WTC11 (cell line): ENCODE results near the gene TRA2A. TPM values are rescaled to one million over a fixed set of nuclear protein-coding genes. Genes with fewer than 3 reads are reported as not detected.

Source experiments
- ETV6 ChIP-seq: sonication (generic); formaldehyde crosslinking; IDR thresholded peaks from 2 replicates; pipeline ENCODE4 v1.8.1; 2022; ENCODE audit warnings: mild to moderate bottlenecking, missing genetic modification reagents
- FOXP1 ChIP-seq: sonication (generic); formaldehyde crosslinking; IDR thresholded peaks from 2 replicates; pipeline ENCODE4 v1.8.0; 2022; ENCODE audit warnings: missing genetic modification reagents, mild to moderate bottlenecking, moderate library complexity, borderline replicate concordance
- GRHL2 ChIP-seq: fragments of 250-450 bp; sonication (Bioruptor Pico); IDR thresholded peaks from 2 replicates; pipeline ENCODE4 v1.8.0; 2022; ENCODE audit warnings: mild to moderate bottlenecking, moderate library complexity; ENCODE audit not compliant: insufficient replicate concordance, severe bottlenecking
- GTF2I ChIP-seq: fragments of 250-450 bp; sonication (Bioruptor Pico); conservative IDR thresholded peaks from 2 replicates; pipeline ENCODE4 v1.4.0; 2021; ENCODE audit warnings: mild to moderate bottlenecking
- IRF2 ChIP-seq: sonication (generic); formaldehyde crosslinking; IDR thresholded peaks from 2 replicates; pipeline ENCODE4 v1.8.0; 2022; ENCODE audit warnings: low read depth, missing genetic modification reagents, borderline replicate concordance
- NR3C1 ChIP-seq: sonication (generic); formaldehyde crosslinking; conservative IDR thresholded peaks from 2 replicates; pipeline ENCODE4 v1.8.1; 2023; ENCODE audit warnings: low read depth, mild to moderate bottlenecking, missing genetic modification reagents
- RORB ChIP-seq: fragments of 250-450 bp; sonication (Bioruptor Pico); IDR thresholded peaks from 2 replicates; pipeline ENCODE4 v1.9.0; 2021; ENCODE audit warnings: mild to moderate bottlenecking
- SOX15 ChIP-seq: fragments of 250-450 bp; sonication (Bioruptor Pico); IDR thresholded peaks from 2 replicates; pipeline ENCODE4 v1.9.0; 2021; ENCODE audit warnings: mild to moderate bottlenecking
- TP53 ChIP-seq: sonication (generic); formaldehyde crosslinking; IDR thresholded peaks from 2 replicates; pipeline ENCODE4 v1.8.1; 2023; ENCODE audit warnings: mild to moderate bottlenecking, missing genetic modification reagents
- ZNF219 ChIP-seq: sonication (generic); formaldehyde crosslinking; IDR thresholded peaks from 2 replicates; pipeline ENCODE4 v1.8.0; 2023; ENCODE audit warnings: missing genetic modification reagents, mild to moderate bottlenecking, borderline replicate concordance
- total RNA-seq: library from RNA; stranded (reverse); gene quantifications from 3 replicates; pipeline ENCODE4 v1.2.3, GENCODE V29; 2021
- TF ChIP-seq, protein P1 (sequence below): fragments of 250-450 bp; sonication (Bioruptor Pico); IDR thresholded peaks from 2 replicates; pipeline ENCODE4 v1.9.0; 2021; ENCODE audit warnings: mild to moderate bottlenecking
- TF ChIP-seq, protein P2 (sequence below): fragments of 250-450 bp; sonication (Bioruptor Pico); IDR thresholded peaks from 2 replicates; pipeline ENCODE4 v1.8.0; 2021; ENCODE audit warnings: mild to moderate bottlenecking
- TF ChIP-seq, protein P3 (sequence below): sonication (generic); formaldehyde crosslinking; IDR thresholded peaks from 2 replicates; pipeline ENCODE4 v1.8.1; 2022; ENCODE audit warnings: missing genetic modification reagents, borderline replicate concordance
- TF ChIP-seq, protein P4 (sequence below): sonication (generic); formaldehyde crosslinking; IDR thresholded peaks from 2 replicates; pipeline ENCODE4 v1.8.0; 2022; ENCODE audit warnings: mild to moderate bottlenecking, missing genetic modification reagents
- TF ChIP-seq, protein P5 (sequence below): fragments of 250-450 bp; sonication (Bioruptor Pico); IDR thresholded peaks from 2 replicates; pipeline ENCODE4 v2.1.2; 2022; ENCODE audit warnings: mild to moderate bottlenecking, moderate library complexity
- TF ChIP-seq, protein P6 (sequence below): sonication (generic); formaldehyde crosslinking; IDR thresholded peaks from 2 replicates; pipeline ENCODE4 v1.8.0; 2023; ENCODE audit warnings: mild to moderate bottlenecking, missing genetic modification reagents
- TF ChIP-seq, protein P7 (sequence below): fragments of 250-450 bp; sonication (Bioruptor Pico); conservative IDR thresholded peaks from 2 replicates; pipeline ENCODE4 v1.9.0; 2021; ENCODE audit warnings: mild to moderate bottlenecking
- TF ChIP-seq, protein P8 (sequence below): sonication (generic); formaldehyde crosslinking; IDR thresholded peaks from 2 replicates; pipeline ENCODE4 v1.8.1; 2023; ENCODE audit warnings: mild to moderate bottlenecking, missing genetic modification reagents
- TF ChIP-seq, protein P9 (sequence below): sonication (generic); formaldehyde crosslinking; IDR thresholded peaks from 2 replicates; pipeline ENCODE4 v1.8.1; 2022; ENCODE audit warnings: low read depth, missing genetic modification reagents, borderline replicate concordance

TRA2A gene
- total RNA-seq, 1 experiment from 2014 or later = 110 TPM

DNA sequence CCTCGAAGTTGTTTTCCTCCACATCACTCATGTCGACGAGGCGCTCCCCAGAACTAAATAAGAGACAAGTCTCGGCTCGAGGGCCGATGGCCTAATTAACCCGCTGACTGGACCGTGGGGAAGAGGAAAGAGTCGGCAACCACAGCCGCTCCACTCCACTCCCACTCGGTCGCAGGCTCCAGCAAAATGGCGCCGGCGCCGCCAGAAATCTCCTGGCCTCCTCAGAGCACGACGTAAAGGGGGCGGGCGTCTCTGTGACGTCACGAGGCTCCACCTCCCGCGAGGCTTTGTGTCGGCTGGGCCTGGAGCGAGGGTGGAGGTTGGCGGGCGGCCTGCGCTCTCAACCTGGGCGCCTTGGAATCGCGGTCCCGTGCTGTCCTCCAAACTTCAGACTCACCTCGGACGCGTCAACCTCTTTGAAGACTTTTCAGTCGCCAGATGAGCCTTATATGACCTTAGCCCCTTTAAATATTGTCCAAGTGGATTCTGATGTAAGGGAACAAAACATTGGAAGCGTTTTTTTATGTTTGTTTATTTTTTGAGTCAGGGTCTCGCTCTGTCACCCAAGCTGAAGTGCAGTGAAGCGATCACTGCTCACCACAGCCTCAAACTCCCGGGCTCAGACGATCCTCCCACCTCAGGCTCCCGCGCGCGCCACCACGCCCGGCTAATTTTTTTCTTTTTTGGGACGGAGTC is at the start of gene TRA2A (continued):
- TF ChIP-seq, protein P1, sequence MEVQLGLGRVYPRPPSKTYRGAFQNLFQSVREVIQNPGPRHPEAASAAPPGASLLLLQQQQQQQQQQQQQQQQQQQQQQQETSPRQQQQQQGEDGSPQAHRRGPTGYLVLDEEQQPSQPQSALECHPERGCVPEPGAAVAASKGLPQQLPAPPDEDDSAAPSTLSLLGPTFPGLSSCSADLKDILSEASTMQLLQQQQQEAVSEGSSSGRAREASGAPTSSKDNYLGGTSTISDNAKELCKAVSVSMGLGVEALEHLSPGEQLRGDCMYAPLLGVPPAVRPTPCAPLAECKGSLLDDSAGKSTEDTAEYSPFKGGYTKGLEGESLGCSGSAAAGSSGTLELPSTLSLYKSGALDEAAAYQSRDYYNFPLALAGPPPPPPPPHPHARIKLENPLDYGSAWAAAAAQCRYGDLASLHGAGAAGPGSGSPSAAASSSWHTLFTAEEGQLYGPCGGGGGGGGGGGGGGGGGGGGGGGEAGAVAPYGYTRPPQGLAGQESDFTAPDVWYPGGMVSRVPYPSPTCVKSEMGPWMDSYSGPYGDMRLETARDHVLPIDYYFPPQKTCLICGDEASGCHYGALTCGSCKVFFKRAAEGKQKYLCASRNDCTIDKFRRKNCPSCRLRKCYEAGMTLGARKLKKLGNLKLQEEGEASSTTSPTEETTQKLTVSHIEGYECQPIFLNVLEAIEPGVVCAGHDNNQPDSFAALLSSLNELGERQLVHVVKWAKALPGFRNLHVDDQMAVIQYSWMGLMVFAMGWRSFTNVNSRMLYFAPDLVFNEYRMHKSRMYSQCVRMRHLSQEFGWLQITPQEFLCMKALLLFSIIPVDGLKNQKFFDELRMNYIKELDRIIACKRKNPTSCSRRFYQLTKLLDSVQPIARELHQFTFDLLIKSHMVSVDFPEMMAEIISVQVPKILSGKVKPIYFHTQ = no peak
- TF ChIP-seq, protein P2, sequence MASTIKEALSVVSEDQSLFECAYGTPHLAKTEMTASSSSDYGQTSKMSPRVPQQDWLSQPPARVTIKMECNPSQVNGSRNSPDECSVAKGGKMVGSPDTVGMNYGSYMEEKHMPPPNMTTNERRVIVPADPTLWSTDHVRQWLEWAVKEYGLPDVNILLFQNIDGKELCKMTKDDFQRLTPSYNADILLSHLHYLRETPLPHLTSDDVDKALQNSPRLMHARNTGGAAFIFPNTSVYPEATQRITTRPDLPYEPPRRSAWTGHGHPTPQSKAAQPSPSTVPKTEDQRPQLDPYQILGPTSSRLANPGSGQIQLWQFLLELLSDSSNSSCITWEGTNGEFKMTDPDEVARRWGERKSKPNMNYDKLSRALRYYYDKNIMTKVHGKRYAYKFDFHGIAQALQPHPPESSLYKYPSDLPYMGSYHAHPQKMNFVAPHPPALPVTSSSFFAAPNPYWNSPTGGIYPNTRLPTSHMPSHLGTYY = no peak
- TF ChIP-seq FOXP1 (CRISPR knock-in tag) (no peak; the same call in 1 of the 2 replicates), TP53 (CRISPR knock-in tag) (no peak; the same call in 1 of the 2 replicates), RORB (no peak), ZNF219 (CRISPR knock-in tag) (no peak), ETV6 (peak; percentile 72; the same call in 1 of the 2 replicates), SOX15 (CRISPR knock-in tag) (no peak), IRF2 (CRISPR knock-in tag) (no peak), NR3C1 (no peak), GRHL2 (no peak), GTF2I (no peak)
- TF ChIP-seq, protein P3, sequence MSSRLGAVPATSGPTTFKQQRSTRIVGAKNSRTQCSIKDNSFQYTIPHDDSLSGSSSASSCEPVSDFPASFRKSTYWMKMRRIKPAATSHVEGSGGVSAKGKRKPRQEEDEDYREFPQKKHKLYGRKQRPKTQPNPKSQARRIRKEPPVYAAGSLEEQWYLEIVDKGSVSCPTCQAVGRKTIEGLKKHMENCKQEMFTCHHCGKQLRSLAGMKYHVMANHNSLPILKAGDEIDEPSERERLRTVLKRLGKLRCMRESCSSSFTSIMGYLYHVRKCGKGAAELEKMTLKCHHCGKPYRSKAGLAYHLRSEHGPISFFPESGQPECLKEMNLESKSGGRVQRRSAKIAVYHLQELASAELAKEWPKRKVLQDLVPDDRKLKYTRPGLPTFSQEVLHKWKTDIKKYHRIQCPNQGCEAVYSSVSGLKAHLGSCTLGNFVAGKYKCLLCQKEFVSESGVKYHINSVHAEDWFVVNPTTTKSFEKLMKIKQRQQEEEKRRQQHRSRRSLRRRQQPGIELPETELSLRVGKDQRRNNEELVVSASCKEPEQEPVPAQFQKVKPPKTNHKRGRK (CRISPR knock-in tag) = no peak
- TF ChIP-seq, protein P4, sequence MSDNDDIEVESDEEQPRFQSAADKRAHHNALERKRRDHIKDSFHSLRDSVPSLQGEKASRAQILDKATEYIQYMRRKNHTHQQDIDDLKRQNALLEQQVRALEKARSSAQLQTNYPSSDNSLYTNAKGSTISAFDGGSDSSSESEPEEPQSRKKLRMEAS (CRISPR knock-in tag) = peak; percentile 64
- TF ChIP-seq, protein P5, sequence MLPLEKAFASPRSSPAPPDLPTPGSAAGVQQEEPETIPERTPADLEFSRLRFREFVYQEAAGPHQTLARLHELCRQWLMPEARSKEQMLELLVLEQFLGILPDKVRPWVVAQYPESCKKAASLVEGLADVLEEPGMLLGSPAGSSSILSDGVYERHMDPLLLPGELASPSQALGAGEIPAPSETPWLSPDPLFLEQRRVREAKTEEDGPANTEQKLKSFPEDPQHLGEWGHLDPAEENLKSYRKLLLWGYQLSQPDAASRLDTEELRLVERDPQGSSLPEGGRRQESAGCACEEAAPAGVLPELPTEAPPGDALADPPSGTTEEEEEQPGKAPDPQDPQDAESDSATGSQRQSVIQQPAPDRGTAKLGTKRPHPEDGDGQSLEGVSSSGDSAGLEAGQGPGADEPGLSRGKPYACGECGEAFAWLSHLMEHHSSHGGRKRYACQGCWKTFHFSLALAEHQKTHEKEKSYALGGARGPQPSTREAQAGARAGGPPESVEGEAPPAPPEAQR (CRISPR knock-in tag) = no peak
- TF ChIP-seq, protein P6, sequence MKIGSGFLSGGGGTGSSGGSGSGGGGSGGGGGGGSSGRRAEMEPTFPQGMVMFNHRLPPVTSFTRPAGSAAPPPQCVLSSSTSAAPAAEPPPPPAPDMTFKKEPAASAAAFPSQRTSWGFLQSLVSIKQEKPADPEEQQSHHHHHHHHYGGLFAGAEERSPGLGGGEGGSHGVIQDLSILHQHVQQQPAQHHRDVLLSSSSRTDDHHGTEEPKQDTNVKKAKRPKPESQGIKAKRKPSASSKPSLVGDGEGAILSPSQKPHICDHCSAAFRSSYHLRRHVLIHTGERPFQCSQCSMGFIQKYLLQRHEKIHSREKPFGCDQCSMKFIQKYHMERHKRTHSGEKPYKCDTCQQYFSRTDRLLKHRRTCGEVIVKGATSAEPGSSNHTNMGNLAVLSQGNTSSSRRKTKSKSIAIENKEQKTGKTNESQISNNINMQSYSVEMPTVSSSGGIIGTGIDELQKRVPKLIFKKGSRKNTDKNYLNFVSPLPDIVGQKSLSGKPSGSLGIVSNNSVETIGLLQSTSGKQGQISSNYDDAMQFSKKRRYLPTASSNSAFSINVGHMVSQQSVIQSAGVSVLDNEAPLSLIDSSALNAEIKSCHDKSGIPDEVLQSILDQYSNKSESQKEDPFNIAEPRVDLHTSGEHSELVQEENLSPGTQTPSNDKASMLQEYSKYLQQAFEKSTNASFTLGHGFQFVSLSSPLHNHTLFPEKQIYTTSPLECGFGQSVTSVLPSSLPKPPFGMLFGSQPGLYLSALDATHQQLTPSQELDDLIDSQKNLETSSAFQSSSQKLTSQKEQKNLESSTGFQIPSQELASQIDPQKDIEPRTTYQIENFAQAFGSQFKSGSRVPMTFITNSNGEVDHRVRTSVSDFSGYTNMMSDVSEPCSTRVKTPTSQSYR (CRISPR knock-in tag) = no peak
- TF ChIP-seq, protein P7, sequence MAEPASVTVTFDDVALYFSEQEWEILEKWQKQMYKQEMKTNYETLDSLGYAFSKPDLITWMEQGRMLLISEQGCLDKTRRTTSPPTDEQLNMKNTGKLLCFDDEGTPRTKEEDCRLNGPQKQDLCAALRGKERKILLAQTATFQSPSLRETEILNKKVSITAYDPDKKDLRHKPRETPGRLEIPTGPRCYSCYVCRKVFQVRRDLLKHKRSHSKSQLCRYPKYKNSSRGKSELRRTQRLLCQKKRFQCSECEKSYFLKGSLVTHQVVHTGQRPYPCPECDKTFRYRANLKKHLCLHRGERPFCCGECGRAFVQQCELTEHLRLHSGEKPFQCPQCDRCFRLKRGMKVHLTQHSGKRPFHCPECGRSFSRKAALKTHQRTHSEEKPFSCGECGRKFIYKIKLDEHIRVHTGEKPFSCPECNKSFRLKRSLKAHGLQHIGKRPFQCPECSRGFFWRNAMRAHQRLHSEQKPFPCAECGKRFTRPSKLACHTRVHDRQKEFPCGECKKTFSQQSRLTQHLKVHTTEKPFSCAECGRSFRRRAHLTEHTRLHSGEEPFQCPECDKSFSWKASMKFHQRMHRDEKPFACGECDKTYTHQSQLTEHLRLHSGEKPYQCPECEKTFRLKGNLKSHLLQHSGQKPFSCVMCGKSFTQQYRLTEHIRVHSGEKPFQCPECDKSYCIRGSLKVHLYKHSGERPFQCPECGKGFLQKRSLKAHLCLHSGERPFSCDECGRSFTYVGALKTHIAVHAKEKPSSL = no peak
- TF ChIP-seq, protein P8, sequence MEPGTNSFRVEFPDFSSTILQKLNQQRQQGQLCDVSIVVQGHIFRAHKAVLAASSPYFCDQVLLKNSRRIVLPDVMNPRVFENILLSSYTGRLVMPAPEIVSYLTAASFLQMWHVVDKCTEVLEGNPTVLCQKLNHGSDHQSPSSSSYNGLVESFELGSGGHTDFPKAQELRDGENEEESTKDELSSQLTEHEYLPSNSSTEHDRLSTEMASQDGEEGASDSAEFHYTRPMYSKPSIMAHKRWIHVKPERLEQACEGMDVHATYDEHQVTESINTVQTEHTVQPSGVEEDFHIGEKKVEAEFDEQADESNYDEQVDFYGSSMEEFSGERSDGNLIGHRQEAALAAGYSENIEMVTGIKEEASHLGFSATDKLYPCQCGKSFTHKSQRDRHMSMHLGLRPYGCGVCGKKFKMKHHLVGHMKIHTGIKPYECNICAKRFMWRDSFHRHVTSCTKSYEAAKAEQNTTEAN = no peak
- TF ChIP-seq, protein P9, sequence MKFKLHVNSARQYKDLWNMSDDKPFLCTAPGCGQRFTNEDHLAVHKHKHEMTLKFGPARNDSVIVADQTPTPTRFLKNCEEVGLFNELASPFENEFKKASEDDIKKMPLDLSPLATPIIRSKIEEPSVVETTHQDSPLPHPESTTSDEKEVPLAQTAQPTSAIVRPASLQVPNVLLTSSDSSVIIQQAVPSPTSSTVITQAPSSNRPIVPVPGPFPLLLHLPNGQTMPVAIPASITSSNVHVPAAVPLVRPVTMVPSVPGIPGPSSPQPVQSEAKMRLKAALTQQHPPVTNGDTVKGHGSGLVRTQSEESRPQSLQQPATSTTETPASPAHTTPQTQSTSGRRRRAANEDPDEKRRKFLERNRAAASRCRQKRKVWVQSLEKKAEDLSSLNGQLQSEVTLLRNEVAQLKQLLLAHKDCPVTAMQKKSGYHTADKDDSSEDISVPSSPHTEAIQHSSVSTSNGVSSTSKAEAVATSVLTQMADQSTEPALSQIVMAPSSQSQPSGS = no peak
